CD4-positive, alpha-beta T cell (primary cell): ENCODE results near the gene GRID1. TPM values are rescaled to one million over a fixed set of nuclear protein-coding genes. Genes with fewer than 3 reads are reported as not detected.
A peak's percentile ranks its signal among the peaks of the same experiment; 100 is the strongest.

Experiments used
- ATAC-seq: fragments of 200-7000 bp; cut with Tn5 transposase; one replicate; pipeline ENCODE4 v1.10.0; 2022; ENCODE audit warnings: mild to moderate bottlenecking; ENCODE audit not compliant: poor library complexity
- CTCF ChIA-PET: fragments of 350-600 bp; sonication (Branson Sonifier 250); formaldehyde crosslinking; loops from one replicate; lab custom pipeline; 2021; ENCODE audit warnings: antibody characterized with exemption, inconsistent platforms; lab: Charles Lee
- POLR2A ChIA-PET: fragments of 350-600 bp; sonication (Branson Sonifier 250); formaldehyde crosslinking; loops from one replicate; lab custom pipeline; 2021; ENCODE audit warnings: antibody characterized with exemption, inconsistent platforms; lab: Charles Lee
- DNase-seq, 14 experiments: peaks; one replicate each; pipeline ENCODE4 v3.0.0-alpha.2; 2013 to 2020; ENCODE audit warnings: mixed read lengths in 2 of 14
- H3K27ac ChIP-seq, 2 donors: one replicate each; pipeline versions ENCODE4 v1.5.1 to v1.7.0; 2013; ENCODE audit warnings: low read length in 2 of 2, low read depth in 1 of 2, mild to moderate bottlenecking in 1 of 2
- H3K27me3 ChIP-seq, 2 experiments: 1 replicate in 1 of 2; 2 replicates in 1 of 2; pipeline versions ENCODE4 v1.6.1 to v1.7.0; 2013; ENCODE audit warnings: low read length in 2 of 2, control low read depth in 1 of 2, mild to moderate bottlenecking in 1 of 2, moderate library complexity in 1 of 2; ENCODE audit not compliant: insufficient read depth in 2 of 2, control insufficient read depth in 1 of 2
- H3K36me3 ChIP-seq: one replicate; pipeline ENCODE4 v1.6.1; 2013; ENCODE audit warnings: low read length, control low read depth; ENCODE audit not compliant: insufficient read depth
- H3K4me1 ChIP-seq: one replicate; pipeline ENCODE4 v1.6.1; 2013; ENCODE audit warnings: low read length, control low read depth; ENCODE audit not compliant: insufficient read depth
- H3K4me3 ChIP-seq: one replicate; pipeline ENCODE4 v1.5.1; 2013; ENCODE audit warnings: mild to moderate bottlenecking, low read length, moderate library complexity
- H3K9me3 ChIP-seq, 2 experiments: 1 replicate in 1 of 2; 2 replicates in 1 of 2; pipeline versions ENCODE4 v1.6.1 to v1.7.0; 2013; ENCODE audit warnings: low read length in 2 of 2, mild to moderate bottlenecking in 2 of 2, control low read depth in 1 of 2, moderate library complexity in 1 of 2; ENCODE audit not compliant: control insufficient read depth in 1 of 2, insufficient read depth in 1 of 2
- H3K27ac Mint-ChIP-seq: one replicate; pipeline ENCODE4 v1.8.0; 2020; ENCODE audit warnings: mixed read lengths
- H3K27me3 Mint-ChIP-seq: one replicate; pipeline ENCODE4 v1.8.0; 2021; ENCODE audit warnings: mixed read lengths
- H3K36me3 Mint-ChIP-seq: one replicate; pipeline ENCODE4 v1.8.0; 2021; ENCODE audit warnings: low read depth, mixed read lengths
- H3K4me1 Mint-ChIP-seq: one replicate; pipeline ENCODE4 v1.8.0; 2021; ENCODE audit warnings: low read depth, mixed read lengths
- H3K4me3 Mint-ChIP-seq: one replicate; pipeline ENCODE4 v1.8.0; 2020; ENCODE audit warnings: mild to moderate bottlenecking, mixed read lengths
- H3K9me3 Mint-ChIP-seq: one replicate; pipeline ENCODE4 v1.8.0; 2020; ENCODE audit warnings: mixed read lengths
- CTCF ChIP-seq: fragments of 200-600 bp; IDR thresholded peaks from one replicate; pipeline ENCODE4 v1.8.0; 2022; ENCODE audit warnings: antibody characterized with exemption, mild to moderate bottlenecking
- intact Hi-C, 2 experiments: fragments of 100-400 bp; cut with DNase I in 1 of 2; cut with micrococcal nuclease in 1 of 2; formaldehyde crosslinking; loops; one replicate each; pipeline versions ENCODE4 v1.15.1 to v1.9.0; 2023 to 2025; cut with DNase I, micrococcal nuclease
- total RNA-seq, 174 experiments: library from RNA in 2 of 174; stranded (reverse) in 2 of 174; gene quantifications; one replicate each; pipeline ENCODE4 v1.2.3 and lab custom pipeline; 2021 to 2026

The GRID1 gene
- total RNA-seq, 2 experiments from 2014 or later: not detected

GRCh38 chr10:86207226-86207625, 159.4 kb downstream of the GRID1 start:
- peak in 1 of 14 experiments; percentile 26 for DNase-seq
- H3K4me1 Mint-ChIP-seq: no peaks in the 10 kb centered on the region
- no peak for ATAC-seq
- no peaks in the 10 kb centered on the region for H3K36me3 Mint-ChIP-seq
- H3K4me1 ChIP-seq: no peaks in the 10 kb centered on the region
- POLR2A ChIA-PET: no interaction called here
- no peak overlapping the region for H3K4me3 Mint-ChIP-seq
- no peak for TF ChIP-seq CTCF
- H3K36me3 ChIP-seq: no peaks in the 10 kb centered on the region
- H3K9me3 Mint-ChIP-seq: no peaks in the 10 kb centered on the region
- no peak overlapping the region for H3K27ac Mint-ChIP-seq
- intact Hi-C loops: no loop called here
- no peaks in the 10 kb centered on the region for H3K27me3 ChIP-seq
- no peak overlapping the region for H3K27ac ChIP-seq
- CTCF ChIA-PET: no interaction called here
- H3K27me3 Mint-ChIP-seq: peaks cover 11% of the 10 kb centered on the region
- H3K9me3 ChIP-seq: peaks cover 0 to 13% of the 10 kb centered on the region in 2 experiments
- no peak overlapping the region for H3K4me3 ChIP-seq

DNA sequence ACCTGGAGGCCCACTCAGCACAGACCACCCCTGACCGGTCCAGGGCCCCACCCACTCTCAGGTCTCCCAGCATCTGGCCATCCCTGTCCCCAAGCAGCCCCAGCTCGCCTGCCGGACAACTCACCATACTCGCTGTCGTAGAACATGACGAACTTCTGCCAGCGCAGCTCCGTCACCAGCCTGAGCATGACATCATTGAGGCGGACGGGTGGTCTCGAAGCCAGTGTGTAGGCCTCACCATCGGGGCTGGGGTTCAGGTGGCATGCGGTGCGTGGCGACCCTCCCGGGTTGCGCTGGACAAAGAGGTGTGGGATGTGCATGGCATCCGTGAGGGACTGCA, 160.4 kb downstream of the GRID1 start:
- Histone ChIP-seq H3K9me3 (peaks cover 0 to 13% of the 10 kb centered on the region in 2 experiments), H3K4me3 (no peak overlapping the region), H3K27me3 (no peaks in the 10 kb centered on the region), H3K27ac (no peak overlapping the region), H3K36me3 (no peaks in the 10 kb centered on the region), H3K4me1 (no peaks in the 10 kb centered on the region)
- ChIA-PET POLR2A (no interaction called here), CTCF (no interaction called here)
- Mint-ChIP-seq H3K36me3 (no peaks in the 10 kb centered on the region), H3K27ac (no peak overlapping the region), H3K9me3 (no peaks in the 10 kb centered on the region), H3K4me1 (no peaks in the 10 kb centered on the region), H3K4me3 (no peak overlapping the region), H3K27me3 (peaks cover 11% of the 10 kb centered on the region)
- TF ChIP-seq CTCF: no peak
- no peak for ATAC-seq
- intact Hi-C loops: no loop called here
- DNase-seq: no peak

GRCh38 chr10:86205306-86206239, 161.0 kb downstream of the GRID1 start:
- H3K4me1 ChIP-seq: no peaks in the 10 kb centered on the region
- H3K9me3 Mint-ChIP-seq: no peaks in the 10 kb centered on the region
- DNase-seq (no peak), ATAC-seq (no peak)
- no peaks in the 10 kb centered on the region for H3K27me3 ChIP-seq
- H3K4me3 Mint-ChIP-seq: no peak overlapping the region
- H3K27ac ChIP-seq: no peak overlapping the region
- H3K36me3 ChIP-seq: no peaks in the 10 kb centered on the region
- no peak overlapping the region for H3K4me3 ChIP-seq
- ChIA-PET CTCF (no interaction called here), POLR2A (no interaction called here)
- peaks cover 0 to 13% of the 10 kb centered on the region in 2 experiments for H3K9me3 ChIP-seq
- H3K36me3 Mint-ChIP-seq: no peaks in the 10 kb centered on the region
- no peak for TF ChIP-seq CTCF
- no peak overlapping the region for H3K27ac Mint-ChIP-seq
- H3K4me1 Mint-ChIP-seq: no peaks in the 10 kb centered on the region
- intact Hi-C loops: no loop called here
- peaks cover 11% of the 10 kb centered on the region for H3K27me3 Mint-ChIP-seq
